Osteoblast (primary cell): Measurements from ENCODE around the gene RASSF7. TPM values are rescaled to one million over a fixed set of nuclear protein-coding genes. Genes with fewer than 3 reads are reported as not detected.

Experiments used
- DNase-seq: peaks from one replicate; pipeline ENCODE4 v3.0.0; 2011; ENCODE audit warnings: low spot score, mixed read lengths; ENCODE audit not compliant: insufficient read length; ENCODE audit errors: missing footprints
- H2AFZ ChIP-seq: 2 replicates; pipeline ENCODE4 v1.6.0; 2011; ENCODE audit warnings: mild to moderate bottlenecking, low read length
- H3K27ac ChIP-seq: 2 replicates; pipeline ENCODE4 v1.5.1; 2011; ENCODE audit warnings: mild to moderate bottlenecking, low read depth, low read length, moderate library complexity
- H3K27me3 ChIP-seq: 2 replicates; pipeline ENCODE4 v1.6.0; 2012; ENCODE audit warnings: mild to moderate bottlenecking, control low read depth, inconsistent platforms, low read length, moderate library complexity; ENCODE audit not compliant: insufficient read depth
- H3K36me3 ChIP-seq: 2 replicates; pipeline ENCODE4 v1.5.1; 2011; ENCODE audit warnings: mild to moderate bottlenecking, low read length, control low read depth, moderate library complexity; ENCODE audit not compliant: insufficient read depth
- H3K4me1 ChIP-seq: 2 replicates; pipeline ENCODE4 v1.5.1; 2011; ENCODE audit warnings: mild to moderate bottlenecking, low read length, control low read depth, moderate library complexity; ENCODE audit not compliant: insufficient read depth
- H3K4me2 ChIP-seq: 2 replicates; pipeline ENCODE4 v1.6.0; 2011; ENCODE audit warnings: mild to moderate bottlenecking, low read length; ENCODE audit not compliant: insufficient read depth
- H3K4me3 ChIP-seq: fragments of 200-600 bp; sonication (generic); 3 replicates; pipeline ENCODE4 v1.5.1; 2012; ENCODE audit warnings: mild to moderate bottlenecking, low read length, inconsistent platforms; ENCODE audit not compliant: insufficient read depth
- H3K79me2 ChIP-seq: 2 replicates; pipeline ENCODE4 v1.6.0; 2012; ENCODE audit warnings: mild to moderate bottlenecking, low read length, control low read depth, inconsistent platforms; ENCODE audit not compliant: insufficient read depth
- H3K9me3 ChIP-seq: 2 replicates; pipeline ENCODE4 v1.5.1; 2011; ENCODE audit warnings: low read depth, low read length, control low read depth
- H4K20me1 ChIP-seq: 2 replicates; pipeline ENCODE4 v1.6.0; 2012; ENCODE audit warnings: mild to moderate bottlenecking, low read length, control low read depth; ENCODE audit not compliant: insufficient read depth
- CTCF ChIP-seq: IDR thresholded peaks from 2 replicates; pipeline ENCODE4 v1.5.1; 2011; ENCODE audit warnings: mild to moderate bottlenecking, low read depth, low read length, moderate library complexity; ENCODE audit errors: extremely low read depth
- total RNA-seq: library from RNA; depleted of rRNA; stranded (reverse); fragments of >200 nt; gene quantifications from 2 replicates; pipeline ENCODE4 v1.2.3, GENCODE V29; 2012

The RASSF7 gene
- total RNA-seq, 1 donor: 6.2 TPM

DNA sequence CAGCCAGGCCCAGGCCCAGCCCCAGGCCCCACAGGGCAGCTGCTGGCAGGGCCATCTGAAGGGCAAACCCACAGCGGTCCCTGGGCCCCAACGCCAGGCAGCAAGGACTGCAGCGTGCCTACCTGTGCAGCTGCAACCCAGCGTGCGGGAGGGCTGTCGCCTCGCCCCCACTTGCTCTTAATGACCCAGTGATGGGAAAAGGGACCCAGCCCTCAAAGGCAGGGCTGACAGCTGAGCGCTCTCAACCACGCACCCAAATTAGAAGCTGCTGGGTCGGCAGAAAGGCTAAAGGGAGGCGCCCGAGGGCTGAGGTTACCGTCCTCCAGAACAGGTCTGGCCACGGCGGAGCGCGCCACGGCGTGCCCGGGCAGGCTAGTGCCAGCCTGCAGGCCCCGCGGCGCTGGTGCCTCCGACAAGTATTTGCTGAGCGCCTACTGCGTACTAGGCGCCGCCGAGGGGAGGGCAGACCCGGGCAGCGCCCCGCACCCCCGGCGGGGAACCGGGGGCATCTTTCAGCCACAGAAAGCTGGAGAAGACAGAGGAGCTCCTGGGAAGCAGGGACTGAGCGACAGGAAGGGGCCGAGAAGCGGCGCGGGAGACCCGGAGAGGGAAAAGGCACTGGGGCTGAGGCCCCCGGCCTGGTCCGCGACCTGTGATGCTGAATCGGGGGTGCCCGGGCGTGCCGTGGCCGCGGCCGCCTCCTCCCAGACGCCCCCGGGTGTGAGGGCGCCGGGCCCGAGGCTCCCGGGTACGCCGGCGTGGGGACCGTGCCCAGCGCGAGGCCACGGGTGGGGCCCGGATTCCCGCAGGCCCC, 26.2 kb upstream of the RASSF7 start:
- peaks cover 23% of the 10 kb centered on the region for H4K20me1 ChIP-seq
- peaks cover 16% of the 10 kb centered on the region for H3K79me2 ChIP-seq
- TF ChIP-seq CTCF: no peak
- H3K27me3 ChIP-seq: no peaks in the 10 kb centered on the region
- peak; percentile 96 for DNase-seq
- peak overlapping the region; percentile 80 for H3K4me3 ChIP-seq
- H3K36me3 ChIP-seq: peaks cover 13% of the 10 kb centered on the region
- peak overlapping the region; percentile 37 for H3K27ac ChIP-seq
- peak overlapping the region; percentile 87 for H3K4me2 ChIP-seq
- H2AFZ ChIP-seq: no peak overlapping the region
- H3K4me1 ChIP-seq: peaks cover 20% of the 10 kb centered on the region
- H3K9me3 ChIP-seq: no peaks in the 10 kb centered on the region

DNA sequence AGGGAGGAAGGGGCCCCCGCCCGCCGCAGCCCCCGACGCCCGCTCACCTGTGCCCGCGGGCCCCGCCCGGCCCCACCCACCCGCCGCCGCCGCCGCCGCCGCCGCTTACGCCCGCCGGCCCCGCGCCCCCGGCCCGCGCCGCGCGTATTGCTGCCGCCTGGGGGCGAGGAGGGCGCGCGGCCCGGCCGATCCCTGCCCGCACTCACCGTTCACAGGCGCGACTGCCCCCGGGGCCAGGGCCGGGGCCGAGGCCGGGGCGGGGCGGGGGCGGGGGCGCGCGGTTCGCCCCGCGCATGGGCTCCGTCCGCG, 25.6 kb upstream of the RASSF7 start:
- H2AFZ ChIP-seq: no peak overlapping the region
- H4K20me1 ChIP-seq: peaks cover 23% of the 10 kb centered on the region
- peaks cover 16% of the 10 kb centered on the region for H3K79me2 ChIP-seq
- no peak overlapping the region for H3K27ac ChIP-seq
- DNase-seq: no peak
- no peaks in the 10 kb centered on the region for H3K9me3 ChIP-seq
- no peaks in the 10 kb centered on the region for H3K27me3 ChIP-seq
- H3K4me3 ChIP-seq: peak overlapping the region; percentile 80
- H3K4me1 ChIP-seq: peaks cover 20% of the 10 kb centered on the region
- no peak for TF ChIP-seq CTCF
- no peak overlapping the region for H3K4me2 ChIP-seq
- peaks cover 13% of the 10 kb centered on the region for H3K36me3 ChIP-seq

DNA sequence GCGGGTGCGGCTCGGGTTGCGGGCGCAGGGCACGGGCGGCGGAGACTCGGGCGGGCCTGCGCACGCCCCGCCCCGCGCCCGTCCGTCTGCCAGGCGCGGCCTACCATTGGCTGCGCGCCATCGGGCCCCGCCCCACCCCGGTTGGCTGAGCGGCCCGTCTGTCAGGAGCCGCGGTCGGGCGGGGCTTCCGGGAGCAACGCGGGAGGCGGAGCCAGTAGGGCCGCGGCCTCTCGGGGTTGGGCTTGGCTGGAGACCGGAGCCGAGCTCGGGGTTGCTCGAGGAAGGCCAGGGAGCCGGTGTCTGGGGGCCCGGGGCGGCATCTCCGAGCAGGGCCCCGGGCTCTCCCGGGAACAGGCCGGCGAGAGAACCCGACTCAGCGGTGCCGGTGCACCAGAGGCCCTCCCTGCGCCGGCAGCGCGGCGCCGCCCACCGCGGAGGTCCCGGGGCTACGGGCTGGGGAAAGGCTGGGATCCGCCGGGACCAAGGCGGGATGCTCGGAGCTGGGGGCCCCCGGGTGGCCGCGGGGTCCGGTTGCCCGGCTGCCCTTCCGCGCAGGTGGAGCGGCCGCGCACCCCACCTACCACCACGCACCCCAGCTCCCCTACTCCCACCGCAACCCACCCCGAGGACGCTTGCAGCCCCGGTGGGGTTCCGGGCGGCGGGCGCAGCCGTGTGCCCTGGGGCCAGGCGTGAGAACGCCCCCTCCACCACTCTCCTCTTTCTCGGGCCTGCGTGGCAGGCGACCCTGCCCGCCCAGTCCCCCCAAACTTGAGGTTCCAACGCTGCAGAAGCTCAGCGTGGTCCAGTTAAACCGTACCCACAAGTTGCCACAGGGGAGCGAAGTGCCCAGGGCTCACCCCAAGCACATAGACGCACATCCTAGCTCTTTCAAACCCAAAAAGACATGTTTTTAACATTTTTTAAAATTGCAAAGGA, 25.0 kb upstream of the RASSF7 start, which contains the start of gene HRAS:
Gene HRAS, minus strand, starts transcription at position 58 of the 936 bp plus-strand sequence.
- peaks cover 13% of the 10 kb centered on the region for H3K36me3 ChIP-seq
- peak within 1 kb of the TSS; percentile 51 for H3K27ac ChIP-seq
- no peaks in the 10 kb centered on the region for H3K27me3 ChIP-seq
- peaks cover 16% of the 10 kb centered on the region for H3K79me2 ChIP-seq
- peaks cover 23% of the 10 kb centered on the region for H4K20me1 ChIP-seq
- H2AFZ ChIP-seq: peak within 1 kb of the TSS; percentile 35
- no peaks in the 10 kb centered on the region for H3K9me3 ChIP-seq
- peak within 1 kb of the TSS; percentile 80 for H3K4me3 ChIP-seq
- H3K4me2 ChIP-seq: peak within 1 kb of the TSS; percentile 87
- TF ChIP-seq CTCF: no peak
- H3K4me1 ChIP-seq: peaks cover 20% of the 10 kb centered on the region
- DNase-seq: peak; percentile 100
